Stimulated activated CD4-positive, alpha-beta T cell treated with anti-CD3 and anti-CD28 coated beads, Interleukin-12 subunit alpha, Interleukin-12 subunit beta, amount 100 ng/mL, for 4 hours (primary cell): ENCODE data around the gene FCN1.

ENCODE experiments used
- DNase-seq: peaks from one replicate; pipeline ENCODE4 v3.0.0-alpha.2; 2020

Gene FCN1

DNA sequence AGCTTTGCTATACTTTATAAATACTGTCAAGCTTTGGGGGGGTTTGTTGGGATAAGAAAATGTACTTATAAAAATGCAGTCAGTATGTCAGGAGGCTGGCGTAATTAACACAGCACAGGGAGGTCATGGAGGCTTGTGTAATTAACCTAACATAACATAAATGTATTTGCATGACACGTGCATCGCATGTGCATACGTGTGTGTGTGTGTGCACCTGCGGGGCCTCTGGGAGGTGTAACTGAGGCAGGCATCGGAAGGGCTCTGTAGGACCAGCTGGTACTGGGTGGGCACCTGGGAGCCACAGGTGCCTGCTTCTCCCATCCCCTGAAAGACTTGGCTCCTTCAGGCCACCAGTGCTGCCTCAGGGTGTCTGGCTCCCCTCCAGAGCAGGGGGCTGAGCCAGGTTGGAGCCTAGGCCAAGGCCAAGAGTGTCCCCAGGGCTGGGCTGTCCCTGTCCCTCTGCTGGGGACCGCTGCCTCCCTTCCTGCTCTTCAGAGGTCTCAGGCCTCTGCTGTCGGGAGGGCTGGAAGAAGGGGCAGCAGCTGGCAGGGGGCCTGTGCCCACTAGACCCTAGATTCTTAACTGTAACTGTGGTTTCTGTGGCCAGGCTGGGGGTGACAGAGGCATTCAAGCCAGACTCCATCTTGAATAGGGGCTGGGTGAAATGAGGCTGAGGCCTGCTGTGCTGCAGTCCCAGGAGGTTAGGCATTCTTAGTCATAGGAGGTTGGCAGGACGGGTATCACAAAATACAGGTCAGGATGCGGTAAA lies 28.1 kb downstream of the FCN1 start:
- no peak for DNase-seq

DNA sequence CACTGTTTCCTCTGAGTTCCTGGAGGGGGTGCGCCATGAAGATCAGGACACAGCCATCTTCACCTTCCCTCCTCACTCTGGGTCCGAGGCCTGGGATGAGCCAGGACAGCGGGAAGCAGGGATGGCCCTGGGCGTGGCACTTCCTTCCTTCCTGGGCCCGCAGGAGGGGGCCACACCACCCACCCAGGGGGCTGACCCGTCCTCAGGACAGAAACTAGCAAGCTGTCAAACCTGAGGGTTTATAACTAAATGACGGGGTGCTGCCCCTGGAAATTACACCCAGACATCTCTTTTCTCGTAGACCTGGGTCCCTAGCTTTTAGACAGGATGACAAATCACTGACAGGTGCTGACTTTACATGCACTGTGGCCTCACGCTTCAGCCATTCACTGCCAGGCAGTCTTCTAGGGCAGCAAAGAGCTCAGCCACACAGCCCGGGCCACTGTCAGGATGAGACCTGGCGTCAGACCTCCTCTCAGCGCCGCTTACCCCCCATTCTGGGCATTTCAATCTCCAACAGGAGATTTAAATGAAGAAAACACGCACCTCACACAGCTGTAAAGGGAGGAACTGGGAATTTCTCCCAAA lies 29.0 kb downstream of the FCN1 start:
- no peak for DNase-seq

DNA sequence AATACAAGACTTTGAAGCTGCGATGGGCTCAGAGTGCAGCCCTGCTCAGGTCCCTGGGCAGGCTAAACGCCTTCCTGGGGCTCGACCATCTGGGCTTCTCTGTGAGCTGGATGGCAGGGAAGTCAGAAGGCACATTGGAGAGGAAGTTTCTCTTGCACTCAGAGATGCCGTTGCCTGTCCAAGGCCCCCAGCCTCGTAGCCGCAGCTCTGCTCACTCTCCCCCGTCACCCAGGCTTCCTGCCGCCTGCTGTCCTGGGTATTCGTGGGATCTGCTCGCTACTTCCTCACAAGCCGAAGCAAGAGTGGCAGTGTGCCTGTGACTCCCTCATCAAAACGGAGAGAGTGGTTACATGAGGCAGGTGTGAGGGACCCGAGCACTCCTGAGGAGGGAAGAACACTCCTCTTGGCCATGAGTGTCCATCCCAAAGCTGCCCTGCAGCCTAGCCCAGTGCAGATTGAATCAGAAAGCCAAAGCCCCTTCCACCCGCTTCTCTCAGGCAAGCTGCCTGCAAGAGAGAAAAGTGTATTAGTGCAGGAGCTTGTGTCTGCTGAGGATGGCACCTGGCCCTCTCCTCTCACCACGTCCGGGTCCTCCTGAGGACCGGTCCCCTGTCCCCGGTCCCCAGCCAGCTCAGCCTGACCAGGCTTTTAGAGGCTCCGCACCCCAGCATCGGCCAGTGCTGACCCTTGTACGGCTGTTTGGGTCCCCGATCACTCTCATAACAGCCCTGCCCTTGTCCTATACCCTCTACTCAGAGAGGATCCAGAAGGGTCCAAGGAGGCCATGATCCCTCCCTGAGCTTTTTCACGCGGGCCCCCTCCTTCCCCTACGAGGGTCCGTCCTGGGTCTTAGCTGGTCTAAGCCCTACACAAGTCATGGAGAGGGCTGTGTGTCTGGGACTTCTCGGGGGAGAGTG lies 29.8 kb downstream of the FCN1 start:
- no peak for DNase-seq

DNA sequence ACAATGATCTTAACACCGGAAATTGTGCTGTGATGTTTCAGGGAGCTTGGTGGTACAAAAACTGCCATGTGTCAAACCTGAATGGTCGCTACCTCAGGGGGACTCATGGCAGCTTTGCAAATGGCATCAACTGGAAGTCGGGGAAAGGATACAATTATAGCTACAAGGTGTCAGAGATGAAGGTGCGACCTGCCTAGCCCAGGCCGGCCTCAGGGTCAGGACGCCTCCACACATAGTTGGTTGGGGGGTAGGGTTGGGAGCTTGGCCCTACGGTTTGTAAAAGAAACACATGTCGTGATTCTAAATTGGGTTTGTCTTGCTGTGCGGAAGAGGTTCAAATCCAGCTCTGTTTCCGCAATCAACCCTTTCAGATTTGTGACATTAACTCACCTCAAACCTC lies 30.5 kb downstream of the FCN1 start:
- no peak for DNase-seq

DNA sequence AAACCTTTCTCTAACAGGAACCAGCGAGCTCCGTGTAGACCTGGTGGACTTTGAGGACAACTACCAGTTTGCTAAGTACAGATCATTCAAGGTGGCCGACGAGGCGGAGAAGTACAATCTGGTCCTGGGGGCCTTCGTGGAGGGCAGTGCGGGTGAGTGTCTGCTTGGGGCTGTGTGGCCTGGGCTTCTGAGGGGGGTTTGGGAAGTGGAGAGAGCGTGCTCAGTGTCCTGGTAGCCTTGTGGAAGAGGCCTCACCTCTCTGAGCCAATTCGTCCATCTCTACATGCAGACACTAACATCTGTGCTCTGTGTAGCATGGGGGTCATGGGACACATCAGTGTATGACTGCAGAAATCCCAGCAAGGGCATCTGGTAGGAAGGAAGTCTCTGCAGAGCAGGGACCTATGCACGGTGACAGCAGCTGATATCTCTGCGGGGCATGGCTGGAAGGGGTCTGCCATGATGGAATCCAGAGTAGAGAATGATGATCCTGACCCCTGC lies 31.2 kb downstream of the FCN1 start:
- DNase-seq = no peak

DNA sequence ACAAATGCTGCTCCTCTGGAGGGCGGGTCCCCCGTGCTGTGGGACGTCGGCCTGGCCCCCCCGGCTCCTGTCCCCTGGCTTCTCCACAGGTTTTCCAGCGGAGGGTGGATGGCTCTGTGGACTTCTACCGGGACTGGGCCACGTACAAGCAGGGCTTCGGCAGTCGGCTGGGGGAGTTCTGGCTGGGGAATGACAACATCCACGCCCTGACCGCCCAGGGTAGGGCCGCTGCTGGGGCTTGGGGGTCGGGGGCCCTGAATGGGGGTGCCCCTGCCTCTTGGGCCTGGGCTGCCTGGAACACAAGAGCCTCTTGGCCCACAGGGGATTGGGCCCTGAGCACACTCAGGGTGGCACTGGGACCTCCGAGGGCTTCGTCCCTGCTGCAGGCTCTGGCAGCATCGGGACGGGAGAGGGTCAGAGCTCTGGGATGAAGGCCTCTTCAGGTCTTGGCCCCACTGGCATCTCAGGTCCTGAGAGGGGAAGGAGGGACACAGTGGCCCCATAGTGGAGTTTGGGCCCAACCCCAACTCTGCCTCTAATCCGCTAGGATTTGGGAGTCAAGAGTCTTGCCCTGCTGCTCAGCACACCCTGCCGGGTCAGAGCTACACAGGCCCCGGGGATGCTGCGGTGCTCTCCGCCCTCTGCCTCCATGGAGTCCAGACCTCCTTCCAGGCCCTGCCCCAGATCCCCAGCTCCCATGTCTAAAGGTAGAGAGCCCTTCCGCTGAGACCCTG lies 31.9 kb downstream of the FCN1 start:
- no peak for DNase-seq

DNA sequence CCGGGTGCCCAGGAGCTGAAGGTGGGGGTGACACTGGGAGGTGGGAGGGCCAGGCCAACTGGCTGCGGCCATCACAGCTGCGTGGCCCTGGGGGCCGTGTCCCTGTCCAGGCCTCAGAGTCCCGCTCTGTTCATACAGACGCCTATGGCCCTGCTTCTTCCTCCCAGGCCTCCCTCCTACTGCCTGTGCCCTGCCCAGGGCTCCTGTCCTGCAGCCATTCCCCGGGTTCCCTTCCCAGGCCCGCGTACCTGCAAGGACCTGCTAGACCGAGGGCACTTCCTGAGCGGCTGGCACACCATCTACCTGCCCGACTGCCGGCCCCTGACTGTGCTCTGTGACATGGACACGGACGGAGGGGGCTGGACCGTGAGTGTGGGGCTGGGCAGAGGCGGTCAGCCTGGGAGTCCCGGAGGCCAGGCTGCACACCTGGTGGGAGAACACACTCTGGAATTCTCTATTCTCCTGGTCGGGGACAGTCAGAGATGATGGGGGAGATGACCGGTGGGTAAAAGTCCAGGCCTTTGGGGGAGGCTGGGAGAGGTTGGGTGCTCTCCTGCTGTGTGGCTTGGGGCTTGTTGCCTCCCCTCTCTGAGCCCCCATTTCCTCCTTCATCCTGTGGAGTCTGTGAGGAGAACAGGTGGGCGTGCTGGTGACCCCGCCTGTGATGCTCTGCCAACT lies 32.6 kb downstream of the FCN1 start:
- DNase-seq = no peak

DNA sequence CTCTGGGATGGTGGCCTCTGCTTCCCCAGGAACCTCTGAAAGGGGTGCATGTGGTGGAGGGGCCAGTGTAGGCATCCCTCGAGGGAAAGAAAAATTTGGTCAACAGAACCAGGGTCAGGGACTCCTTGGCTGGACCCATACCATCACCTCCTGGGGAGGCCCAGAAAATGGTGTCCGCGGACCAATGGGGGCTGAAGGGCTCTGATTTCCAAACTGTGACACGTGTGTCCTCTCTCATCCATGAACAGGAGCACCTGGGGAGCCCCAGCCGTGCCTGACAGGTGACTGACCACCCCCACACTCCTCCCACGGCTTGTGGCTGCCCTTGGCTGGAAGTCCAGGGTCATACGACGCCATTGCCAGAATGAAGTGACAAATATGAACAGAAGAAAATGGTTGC lies 33.2 kb downstream of the FCN1 start:
- no peak for DNase-seq

DNA sequence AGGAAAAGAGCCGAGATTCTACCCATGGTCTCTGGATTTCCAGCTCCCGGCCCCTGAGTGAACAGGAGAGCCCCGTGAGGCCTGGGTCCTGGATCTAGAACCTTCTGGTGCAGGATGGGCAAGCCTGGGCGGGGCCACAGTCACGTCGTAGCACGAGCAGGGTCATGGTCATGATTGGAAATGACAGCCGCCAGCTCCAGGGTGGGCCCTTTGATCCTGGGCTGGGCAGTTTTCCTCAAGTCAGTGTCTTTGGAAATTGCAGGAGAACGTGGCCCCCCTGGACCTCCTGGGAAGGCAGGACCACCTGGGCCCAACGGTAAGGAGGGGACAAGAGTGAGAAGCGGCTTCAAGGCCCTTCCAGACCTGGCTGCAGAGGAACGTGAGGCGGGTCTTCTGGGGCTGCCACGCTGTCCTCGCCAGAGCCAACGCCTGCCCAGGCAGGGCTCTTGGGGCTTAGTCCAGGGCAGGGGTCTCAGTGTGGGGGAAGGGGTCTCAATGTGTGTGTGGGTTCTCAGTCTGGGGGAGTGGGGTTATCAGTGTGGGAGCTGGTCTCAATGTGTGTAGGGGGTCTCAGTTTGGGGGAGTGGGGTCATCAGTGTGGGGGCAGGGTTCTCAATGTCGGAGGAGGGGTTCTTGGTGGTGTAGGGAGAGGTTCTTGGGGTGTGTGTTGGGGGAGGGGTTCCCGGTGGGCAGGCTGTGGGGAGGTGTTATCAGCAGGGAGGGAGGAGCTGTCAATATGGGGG lies 34.5 kb downstream of the FCN1 start:
- no peak for DNase-seq

DNA sequence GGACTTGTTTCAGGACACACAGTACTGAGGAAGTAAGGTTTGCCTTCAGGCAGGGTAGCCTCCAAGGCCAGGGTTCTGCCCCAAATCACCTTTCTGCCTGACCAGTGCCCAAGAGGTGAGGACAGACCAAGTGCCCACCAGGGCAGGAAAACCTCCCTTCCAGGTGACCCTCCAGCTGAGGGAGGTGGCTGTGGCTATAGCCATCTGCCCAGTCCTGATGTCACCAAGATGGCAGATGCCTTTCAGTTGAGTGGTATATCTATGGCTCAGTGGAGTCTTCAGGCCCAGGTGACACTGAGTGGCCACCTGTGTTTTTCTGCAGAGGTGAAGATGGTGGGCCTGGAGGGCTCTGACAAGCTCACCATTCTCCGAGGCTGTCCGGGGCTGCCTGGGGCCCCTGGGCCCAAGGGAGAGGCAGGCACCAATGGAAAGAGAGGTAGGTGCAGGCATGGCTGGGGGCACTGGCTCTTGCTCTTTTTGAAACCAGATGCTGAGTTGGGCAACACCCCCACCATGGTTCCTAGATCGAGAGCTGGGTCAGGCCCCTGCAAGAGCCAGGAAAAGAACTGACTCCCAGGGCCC lies 35.4 kb downstream of the FCN1 start:
- no peak for DNase-seq

DNA sequence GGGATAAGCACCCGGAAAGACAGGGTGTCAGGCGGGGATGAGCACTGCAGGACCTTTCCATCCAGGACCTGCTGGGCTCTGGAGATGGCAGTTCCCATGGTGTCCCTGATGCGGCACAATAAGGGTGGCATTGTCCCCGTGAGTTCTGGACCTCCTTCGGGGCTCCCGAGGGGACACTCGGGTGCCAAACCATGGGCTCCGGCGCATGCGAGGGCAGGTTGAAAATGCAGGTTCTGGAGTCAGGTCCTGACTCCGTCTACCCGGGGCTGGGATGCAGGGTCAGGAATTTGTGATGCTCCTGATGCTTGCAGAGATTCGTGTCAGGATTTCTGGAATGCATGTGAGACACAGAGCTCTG lies 36.4 kb downstream of the FCN1 start:
- DNase-seq = no peak

DNA sequence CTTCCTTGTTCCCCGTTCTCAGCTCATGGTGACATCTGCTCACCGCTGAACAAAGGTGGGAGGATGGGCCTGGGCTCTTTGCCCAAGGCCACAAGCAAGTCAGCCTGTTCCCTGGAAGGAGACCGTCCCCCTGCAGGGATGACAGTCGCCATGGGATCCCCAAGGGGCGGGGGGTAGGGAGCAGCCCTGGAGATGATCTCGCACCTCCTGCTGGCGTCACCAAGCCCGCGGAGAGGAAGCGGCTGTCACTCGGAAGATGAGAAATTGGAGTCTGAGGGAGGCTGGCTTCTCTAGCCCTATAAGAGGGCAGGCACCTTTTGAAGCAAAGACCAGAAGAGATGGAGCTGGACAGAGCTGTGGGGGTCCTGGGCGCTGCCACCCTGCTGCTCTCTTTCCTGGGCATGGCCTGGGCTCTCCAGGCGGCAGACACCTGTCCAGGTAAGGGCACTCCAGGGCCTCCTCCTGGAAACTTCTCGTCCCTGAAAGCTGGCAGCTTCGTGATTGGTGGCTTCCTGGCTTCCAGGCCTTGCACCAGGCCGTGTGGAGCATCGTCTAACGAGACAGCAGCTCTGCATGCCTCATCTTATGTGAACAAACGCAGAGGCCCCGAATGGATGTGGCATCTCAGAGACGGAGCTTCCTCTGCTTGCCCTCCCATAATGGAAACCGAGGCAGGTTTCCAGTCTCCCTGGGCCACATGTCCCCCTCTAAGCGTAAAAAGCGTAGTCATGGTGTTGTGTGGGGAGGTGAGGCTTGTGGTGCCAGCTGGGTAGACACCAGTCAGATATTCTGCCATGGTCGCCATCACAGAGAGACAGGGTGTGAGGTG lies 37.0 kb downstream of the FCN1 start, which contains the start of gene FCN2:
TSS of gene FCN2 (plus strand) at position 327 of the 829 bp plus-strand sequence. CDS start at position 339, 12 bp downstream.
- DNase-seq = no peak

DNA sequence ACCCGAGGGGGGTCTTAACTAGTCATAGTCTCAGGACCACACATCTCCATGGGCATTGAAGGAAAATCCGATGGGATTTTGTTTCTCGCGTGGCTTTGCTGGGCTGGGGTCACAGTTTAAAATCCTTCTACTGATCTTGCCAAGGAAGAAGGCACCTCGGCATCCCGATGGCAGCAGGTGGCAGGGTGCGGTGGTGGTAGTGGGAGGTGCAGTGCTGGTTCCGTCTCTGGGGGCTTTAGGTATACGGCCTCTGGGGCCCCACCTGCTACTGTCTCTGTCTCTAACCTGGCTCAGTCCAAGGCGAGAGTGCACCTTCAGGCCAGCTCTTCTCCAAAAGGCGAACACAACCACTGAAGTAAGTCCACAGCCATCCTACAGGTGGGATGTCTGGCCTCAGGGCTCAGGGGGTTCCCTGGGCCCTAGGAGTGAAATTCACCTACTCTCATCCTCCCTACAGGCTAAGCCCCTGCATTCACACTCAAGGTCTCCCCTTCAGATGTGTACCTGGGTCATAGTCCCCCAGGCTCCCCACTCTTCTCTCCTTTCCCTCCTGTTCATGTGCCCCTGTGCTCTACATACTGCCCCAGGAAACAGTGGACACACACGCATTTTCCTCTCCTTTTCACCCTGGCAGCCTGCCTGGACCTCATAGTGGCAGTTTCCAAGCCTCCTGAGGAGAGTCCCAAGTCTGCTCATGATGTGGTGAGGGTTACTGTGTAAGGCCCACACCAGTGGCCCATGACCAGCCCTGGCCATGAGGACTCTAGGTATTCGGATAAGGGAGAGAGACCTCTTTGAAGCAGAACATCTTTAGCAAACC lies 37.8 kb downstream of the FCN1 start:
- no peak for DNase-seq

DNA sequence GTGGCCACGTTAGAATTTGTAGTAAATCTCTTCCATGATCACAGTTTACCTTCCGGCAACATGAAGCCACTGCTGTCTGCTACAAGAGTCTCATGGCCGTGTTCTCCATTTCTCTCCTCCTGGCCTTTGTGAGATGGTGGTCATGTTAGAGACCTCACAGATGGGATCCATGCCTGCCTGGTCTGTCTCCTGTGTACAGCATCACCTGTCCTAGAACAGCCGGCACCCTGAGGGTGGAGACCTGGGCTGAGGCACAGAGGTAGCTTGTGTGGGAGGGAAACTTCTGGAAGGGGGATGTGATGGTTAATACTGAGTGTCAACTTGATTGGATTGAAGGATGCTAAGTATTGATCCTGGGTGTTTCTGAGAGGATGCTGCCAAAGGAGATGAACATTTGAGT lies 40.2 kb downstream of the FCN1 start:
- DNase-seq = no peak

DNA sequence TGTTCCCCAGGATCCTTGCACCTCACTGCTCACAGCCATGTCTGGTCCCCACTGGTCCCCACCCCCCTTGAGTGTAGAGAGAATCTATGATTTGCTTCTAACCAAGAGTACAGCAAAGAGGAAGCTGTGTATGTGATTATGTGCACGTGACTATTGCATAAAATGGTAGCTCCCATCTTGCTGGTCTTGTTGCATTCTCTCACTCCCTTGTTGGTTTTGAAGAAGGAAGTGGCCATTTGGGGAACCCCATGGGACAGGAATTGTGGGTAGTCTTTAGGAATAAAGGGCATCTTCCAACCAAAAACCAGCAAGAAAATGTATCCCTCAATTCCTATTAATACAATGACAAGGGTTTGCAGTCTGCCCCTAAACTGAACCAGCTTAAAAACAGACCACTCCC lies 42.3 kb downstream of the FCN1 start:
- DNase-seq = no peak

DNA sequence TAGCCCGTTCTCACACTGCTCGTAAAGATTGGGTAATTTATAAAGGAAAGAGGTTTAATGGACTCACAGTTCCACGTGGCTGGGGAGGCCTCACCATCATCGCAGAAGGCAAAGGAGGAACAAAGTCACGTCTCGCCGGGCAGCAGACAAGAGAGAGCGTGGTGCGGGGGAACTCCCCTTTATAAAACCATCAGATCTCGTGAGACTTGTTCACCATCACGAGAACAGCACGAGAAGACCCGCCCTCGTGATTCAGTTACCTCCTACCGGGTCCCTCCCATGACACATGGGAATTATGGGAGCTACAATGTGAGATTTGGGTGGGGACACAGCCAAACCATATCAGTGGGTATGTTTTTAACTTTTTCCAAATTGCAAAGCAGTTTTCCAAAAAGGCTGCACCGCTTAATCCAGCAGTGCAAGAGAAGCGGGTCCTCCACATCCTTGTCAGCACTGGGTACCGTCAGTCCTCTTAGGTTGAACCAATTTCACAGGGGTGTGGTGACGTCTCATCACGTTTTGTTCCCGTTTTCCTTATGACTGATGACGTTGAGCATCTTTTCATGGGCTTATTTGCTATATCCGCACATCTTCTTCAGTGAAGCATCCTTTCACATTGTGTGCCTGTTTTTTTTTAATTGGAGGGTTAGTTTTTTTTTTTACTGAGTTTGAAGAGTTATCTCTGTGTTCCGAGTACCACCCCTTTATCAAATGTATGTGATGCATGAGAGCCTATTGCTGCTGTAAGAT lies 45.1 kb downstream of the FCN1 start:
- DNase-seq = no peak

DNA sequence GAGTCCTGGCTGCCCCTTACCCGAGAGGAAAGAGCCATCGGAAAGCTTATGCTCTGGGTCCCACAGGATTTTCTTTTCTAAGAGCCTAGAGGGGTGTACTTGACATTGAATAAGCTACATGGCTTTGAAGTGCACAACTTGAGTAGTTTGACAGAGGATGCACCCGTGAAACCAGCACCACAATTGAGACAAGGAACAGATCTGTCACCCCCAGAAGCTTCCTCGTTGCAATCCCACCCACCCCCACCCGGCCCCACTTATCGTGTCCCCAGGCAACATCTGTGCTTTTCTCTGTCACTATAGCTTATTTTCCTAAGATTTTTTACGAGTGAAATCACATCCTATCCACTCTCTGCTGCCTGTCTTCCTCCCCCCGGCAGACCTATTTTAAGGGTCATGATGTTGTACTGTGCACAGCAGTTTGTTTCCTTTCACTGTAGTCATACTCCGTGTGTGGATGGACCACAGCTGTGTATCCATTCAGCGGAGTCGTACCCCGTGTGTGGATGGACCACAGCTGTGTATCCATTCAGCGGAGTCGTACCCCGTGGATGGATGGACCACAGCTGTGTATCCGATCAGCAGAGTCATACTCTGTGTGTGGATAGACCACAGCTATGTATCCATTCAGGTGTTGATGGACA lies 45.9 kb downstream of the FCN1 start:
- no peak for DNase-seq
